Fibroblast of mammary gland (primary cell): ENCODE data around the gene DEUP1.
"Not testable (repeated sequence)": the region's sequence is repeated elsewhere in the genome, so short reads cannot be mapped to it uniquely, and the experiment has no call there.

ENCODE experiments used
- DNase-seq: peaks from one replicate; pipeline ENCODE4 v3.0.0-alpha.2; 2010; ENCODE audit warnings: low read depth
- H3K4me3 ChIP-seq: 2 replicates; pipeline ENCODE4 v1.5.1; 2011; ENCODE audit warnings: low read depth, mild to moderate bottlenecking, low read length, moderate library complexity; ENCODE audit not compliant: control insufficient read depth
- CTCF ChIP-seq: conservative IDR thresholded peaks from 2 replicates; pipeline ENCODE4 v1.5.1; 2011; ENCODE audit warnings: low read depth, low read length, inconsistent platforms; ENCODE audit not compliant: control insufficient read depth, insufficient read depth

DEUP1 gene

GRCh38 chr11:93291110-93291509 lies 39.4 kb upstream of the DEUP1 start:
- H3K4me3 ChIP-seq: no peak overlapping the region
- DNase-seq: no peak
- no peak for TF ChIP-seq CTCF

GRCh38 chr11:93291898-93292297 lies 38.6 kb upstream of the DEUP1 start:
- no peak for TF ChIP-seq CTCF
- no peak for DNase-seq

GRCh38 chr11:93295921-93296575 lies 34.5 kb upstream of the DEUP1 start:
- no peak for TF ChIP-seq CTCF
- no peak overlapping the region for H3K4me3 ChIP-seq
- no peak for DNase-seq

More at GRCh38 chr11:93291898-93292297, 38.6 kb upstream of the DEUP1 start:
- no peak overlapping the region for H3K4me3 ChIP-seq

- no peak for DNase-seq
- no peak for TF ChIP-seq CTCF
- H3K4me3 ChIP-seq: no peak overlapping the region
Measured at GRCh38 chr11:93303689-93304088, 26.9 kb upstream of the DEUP1 start.

GRCh38 chr11:93314399-93314798 lies 16.1 kb upstream of the DEUP1 start:
- not testable (repeated sequence) for DNase-seq, H3K4me3 ChIP-seq

- DNase-seq: no peak
- TF ChIP-seq CTCF: no peak
- H3K4me3 ChIP-seq: no peak overlapping the region
Measured at GRCh38 chr11:93319224-93319839, 11.2 kb upstream of the DEUP1 start.

- no peak overlapping the region for H3K4me3 ChIP-seq
- no peak for DNase-seq
- TF ChIP-seq CTCF: no peak
Measured at GRCh38 chr11:93320230-93320629, 10.3 kb upstream of the DEUP1 start.
